A673 (cell line): Measurements from ENCODE around the gene TLE4.

Source experiments
- EZH2 ChIP-seq: fragments of 200-600 bp; sonication (generic); IDR thresholded peaks from 2 replicates; pipeline ENCODE4 v1.6.1; 2017; ENCODE audit warnings: borderline replicate concordance, low read depth, mild to moderate bottlenecking, mixed read lengths, antibody characterized with exemption, low read length; ENCODE audit not compliant: poor library complexity, severe bottlenecking
- TF ChIP-seq, protein P1 (sequence below): fragments of 300-800, 200-600 bp; sonication (generic); conservative IDR thresholded peaks from 2 replicates; pipeline ENCODE4 v1.5.1; 2017; ENCODE audit warnings: low read depth, mild to moderate bottlenecking, antibody characterized with exemption, low read length, moderate library complexity, mixed read lengths

DNA sequence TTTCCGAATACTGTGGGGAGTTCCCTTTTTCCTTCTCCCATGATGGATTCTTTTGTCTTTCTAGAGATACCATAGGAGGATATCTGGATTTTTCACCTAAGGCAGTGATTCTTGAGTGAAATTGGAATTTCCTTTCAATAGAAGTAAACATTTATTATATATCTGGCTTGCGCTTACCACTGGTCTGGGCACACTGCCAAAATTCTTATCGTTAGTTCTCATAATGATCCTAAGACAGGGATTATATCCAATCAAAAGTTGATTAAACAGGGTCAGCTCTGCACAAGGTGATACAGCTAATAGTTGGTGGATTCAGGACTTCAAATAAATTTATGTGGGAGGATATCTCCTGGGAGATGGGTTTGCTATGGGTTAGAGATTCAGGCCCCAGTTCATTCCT lies 9.6 kb downstream of the TLE4 start:
- no peak for TF ChIP-seq EZH2
- TF ChIP-seq, protein P1, sequence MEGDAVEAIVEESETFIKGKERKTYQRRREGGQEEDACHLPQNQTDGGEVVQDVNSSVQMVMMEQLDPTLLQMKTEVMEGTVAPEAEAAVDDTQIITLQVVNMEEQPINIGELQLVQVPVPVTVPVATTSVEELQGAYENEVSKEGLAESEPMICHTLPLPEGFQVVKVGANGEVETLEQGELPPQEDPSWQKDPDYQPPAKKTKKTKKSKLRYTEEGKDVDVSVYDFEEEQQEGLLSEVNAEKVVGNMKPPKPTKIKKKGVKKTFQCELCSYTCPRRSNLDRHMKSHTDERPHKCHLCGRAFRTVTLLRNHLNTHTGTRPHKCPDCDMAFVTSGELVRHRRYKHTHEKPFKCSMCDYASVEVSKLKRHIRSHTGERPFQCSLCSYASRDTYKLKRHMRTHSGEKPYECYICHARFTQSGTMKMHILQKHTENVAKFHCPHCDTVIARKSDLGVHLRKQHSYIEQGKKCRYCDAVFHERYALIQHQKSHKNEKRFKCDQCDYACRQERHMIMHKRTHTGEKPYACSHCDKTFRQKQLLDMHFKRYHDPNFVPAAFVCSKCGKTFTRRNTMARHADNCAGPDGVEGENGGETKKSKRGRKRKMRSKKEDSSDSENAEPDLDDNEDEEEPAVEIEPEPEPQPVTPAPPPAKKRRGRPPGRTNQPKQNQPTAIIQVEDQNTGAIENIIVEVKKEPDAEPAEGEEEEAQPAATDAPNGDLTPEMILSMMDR, result no peak
